MM.1S (cell line): ENCODE results near the gene RETSAT.

Experiments used
- EZH2 ChIP-seq: fragments of 300-600 bp; sonication (generic); optimal IDR thresholded peaks from 2 replicates; pipeline ENCODE3; 2017; ENCODE audit warnings: low read depth, mild to moderate bottlenecking, antibody characterized with exemption, low read length, mixed read lengths
- EZH2phosphoT487 ChIP-seq: fragments of 300-600 bp; sonication (generic); IDR thresholded peaks from 2 replicates; pipeline ENCODE4 v1.6.1; 2018; ENCODE audit warnings: antibody characterized with exemption, low read length
- TF ChIP-seq, protein P1 (sequence below): fragments of 300-600 bp; sonication (generic); IDR thresholded peaks from 2 replicates; pipeline ENCODE4 v1.5.1; 2016; ENCODE audit warnings: antibody characterized with exemption, low read length, mixed read lengths

DNA sequence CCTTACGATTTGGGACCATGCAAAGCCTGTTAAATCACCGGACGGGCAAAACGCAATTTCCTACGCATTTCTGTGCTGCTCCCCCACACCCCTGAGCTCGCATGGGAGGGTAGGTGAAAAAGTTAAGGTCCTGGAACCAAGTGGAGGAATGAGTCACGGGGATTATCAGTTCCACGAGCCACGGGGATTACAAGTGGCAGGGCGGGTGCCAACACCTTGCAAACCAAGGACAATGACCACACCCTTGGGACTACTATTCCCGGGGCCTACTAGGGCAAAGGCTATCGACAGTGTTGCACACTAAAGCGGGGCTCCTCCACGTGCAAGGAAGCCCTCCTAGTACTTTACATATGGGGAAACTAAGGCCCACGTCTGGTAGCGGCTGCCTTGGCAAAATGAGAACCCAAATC lies 447 bp downstream of the RETSAT start:
- TF ChIP-seq, protein P1, sequence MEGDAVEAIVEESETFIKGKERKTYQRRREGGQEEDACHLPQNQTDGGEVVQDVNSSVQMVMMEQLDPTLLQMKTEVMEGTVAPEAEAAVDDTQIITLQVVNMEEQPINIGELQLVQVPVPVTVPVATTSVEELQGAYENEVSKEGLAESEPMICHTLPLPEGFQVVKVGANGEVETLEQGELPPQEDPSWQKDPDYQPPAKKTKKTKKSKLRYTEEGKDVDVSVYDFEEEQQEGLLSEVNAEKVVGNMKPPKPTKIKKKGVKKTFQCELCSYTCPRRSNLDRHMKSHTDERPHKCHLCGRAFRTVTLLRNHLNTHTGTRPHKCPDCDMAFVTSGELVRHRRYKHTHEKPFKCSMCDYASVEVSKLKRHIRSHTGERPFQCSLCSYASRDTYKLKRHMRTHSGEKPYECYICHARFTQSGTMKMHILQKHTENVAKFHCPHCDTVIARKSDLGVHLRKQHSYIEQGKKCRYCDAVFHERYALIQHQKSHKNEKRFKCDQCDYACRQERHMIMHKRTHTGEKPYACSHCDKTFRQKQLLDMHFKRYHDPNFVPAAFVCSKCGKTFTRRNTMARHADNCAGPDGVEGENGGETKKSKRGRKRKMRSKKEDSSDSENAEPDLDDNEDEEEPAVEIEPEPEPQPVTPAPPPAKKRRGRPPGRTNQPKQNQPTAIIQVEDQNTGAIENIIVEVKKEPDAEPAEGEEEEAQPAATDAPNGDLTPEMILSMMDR: no peak
- TF ChIP-seq EZH2phosphoT487 (no peak), EZH2 (no peak)
